ENCODE data around the gene PVR.

Gene PVR

GRCh38 chr19:44615863-44616247, 27.9 kb upstream of the PVR start:
- no peaks in the 10 kb centered on the region for H3K79me2 ChIP-seq (ENCODE audit: insufficient read depth, low read length)
- H3K4me3 ChIP-seq (ENCODE audit: low read depth in 1 of 2, low read length in 2 of 2): no peak overlapping the region
- H3K27ac ChIP-seq (ENCODE audit: low read length): no peak overlapping the region
- H3K36me3 ChIP-seq (ENCODE audit: insufficient read depth, low read length): no peaks in the 10 kb centered on the region
- H3K27me3 ChIP-seq (ENCODE audit: insufficient read depth, low read length, poor library complexity): peaks cover 5% of the 10 kb centered on the region
- TF ChIP-seq EZH2 (IDR thresholded peaks at IDR 0.05; ENCODE audit: borderline replicate concordance, low read depth, low read length, severe bottlenecking): no peak
- TF ChIP-seq, protein P1, sequence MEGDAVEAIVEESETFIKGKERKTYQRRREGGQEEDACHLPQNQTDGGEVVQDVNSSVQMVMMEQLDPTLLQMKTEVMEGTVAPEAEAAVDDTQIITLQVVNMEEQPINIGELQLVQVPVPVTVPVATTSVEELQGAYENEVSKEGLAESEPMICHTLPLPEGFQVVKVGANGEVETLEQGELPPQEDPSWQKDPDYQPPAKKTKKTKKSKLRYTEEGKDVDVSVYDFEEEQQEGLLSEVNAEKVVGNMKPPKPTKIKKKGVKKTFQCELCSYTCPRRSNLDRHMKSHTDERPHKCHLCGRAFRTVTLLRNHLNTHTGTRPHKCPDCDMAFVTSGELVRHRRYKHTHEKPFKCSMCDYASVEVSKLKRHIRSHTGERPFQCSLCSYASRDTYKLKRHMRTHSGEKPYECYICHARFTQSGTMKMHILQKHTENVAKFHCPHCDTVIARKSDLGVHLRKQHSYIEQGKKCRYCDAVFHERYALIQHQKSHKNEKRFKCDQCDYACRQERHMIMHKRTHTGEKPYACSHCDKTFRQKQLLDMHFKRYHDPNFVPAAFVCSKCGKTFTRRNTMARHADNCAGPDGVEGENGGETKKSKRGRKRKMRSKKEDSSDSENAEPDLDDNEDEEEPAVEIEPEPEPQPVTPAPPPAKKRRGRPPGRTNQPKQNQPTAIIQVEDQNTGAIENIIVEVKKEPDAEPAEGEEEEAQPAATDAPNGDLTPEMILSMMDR (IDR thresholded peaks at IDR 0.05; ENCODE audit: borderline replicate concordance, extremely low read depth, low read length, poor library complexity, severe bottlenecking): no peak
- DNase-seq: no peak
- H3K4me1 ChIP-seq (ENCODE audit: insufficient read depth, low read length): no peaks in the 10 kb centered on the region
- no peak overlapping the region for H3K4me2 ChIP-seq (ENCODE audit: insufficient read depth, low read length)
- H4K20me1 ChIP-seq (ENCODE audit: insufficient read depth, low read length): no peaks in the 10 kb centered on the region
- H3K9me3 ChIP-seq (ENCODE audit: insufficient read depth, low read length, severe bottlenecking): no peaks in the 10 kb centered on the region
- ATAC-seq (ENCODE audit: insufficient read depth, low read depth): no peak
- H2AFZ ChIP-seq (ENCODE audit: low read depth, low read length): no peak overlapping the region
- H3K9ac ChIP-seq (ENCODE audit: low read depth, low read length): no peak overlapping the region

GRCh38 chr19:44617110-44617880, 26.4 kb upstream of the PVR start:
- Histone ChIP-seq H3K27ac (ENCODE audit: low read length) (no peak overlapping the region), H3K9me3 (ENCODE audit: insufficient read depth, low read length, severe bottlenecking) (no peaks in the 10 kb centered on the region), H3K4me2 (ENCODE audit: insufficient read depth, low read length) (no peak overlapping the region), H3K36me3 (ENCODE audit: insufficient read depth, low read length) (no peaks in the 10 kb centered on the region), H4K20me1 (ENCODE audit: insufficient read depth, low read length) (no peaks in the 10 kb centered on the region), H3K79me2 (ENCODE audit: insufficient read depth, low read length) (no peaks in the 10 kb centered on the region), H3K27me3 (ENCODE audit: insufficient read depth, low read length, poor library complexity) (peaks cover 4% of the 10 kb centered on the region), H3K4me3 (ENCODE audit: low read depth in 1 of 2, low read length in 2 of 2) (no peak overlapping the region), H3K4me1 (ENCODE audit: insufficient read depth, low read length) (no peaks in the 10 kb centered on the region), H3K9ac (ENCODE audit: low read depth, low read length) (no peak overlapping the region), H2AFZ (ENCODE audit: low read depth, low read length) (no peak overlapping the region)
- ATAC-seq (ENCODE audit: insufficient read depth, low read depth) (no peak), DNase-seq (no peak)
- TF ChIP-seq, protein P1 (IDR thresholded peaks at IDR 0.05; ENCODE audit: borderline replicate concordance, extremely low read depth, low read length, poor library complexity, severe bottlenecking): no peak
- TF ChIP-seq EZH2 (IDR thresholded peaks at IDR 0.05; ENCODE audit: borderline replicate concordance, low read depth, low read length, severe bottlenecking): no peak

- Histone ChIP-seq H2AFZ (ENCODE audit: low read depth, low read length) (no peak overlapping the region), H3K4me3 (ENCODE audit: low read depth in 1 of 2, low read length in 2 of 2) (no peak overlapping the region), H3K4me2 (ENCODE audit: insufficient read depth, low read length) (no peak overlapping the region), H3K79me2 (ENCODE audit: insufficient read depth, low read length) (no peaks in the 10 kb centered on the region), H4K20me1 (ENCODE audit: insufficient read depth, low read length) (no peaks in the 10 kb centered on the region), H3K27me3 (ENCODE audit: insufficient read depth, low read length, poor library complexity) (no peaks in the 10 kb centered on the region), H3K27ac (ENCODE audit: low read length) (no peak overlapping the region), H3K9me3 (ENCODE audit: insufficient read depth, low read length, severe bottlenecking) (no peaks in the 10 kb centered on the region), H3K4me1 (ENCODE audit: insufficient read depth, low read length) (no peaks in the 10 kb centered on the region), H3K36me3 (ENCODE audit: insufficient read depth, low read length) (no peaks in the 10 kb centered on the region), H3K9ac (ENCODE audit: low read depth, low read length) (no peak overlapping the region)
- TF ChIP-seq, protein P1 (IDR thresholded peaks at IDR 0.05; ENCODE audit: borderline replicate concordance, extremely low read depth, low read length, poor library complexity, severe bottlenecking): no peak
- TF ChIP-seq EZH2 (IDR thresholded peaks at IDR 0.05; ENCODE audit: borderline replicate concordance, low read depth, low read length, severe bottlenecking): no peak
- ATAC-seq (ENCODE audit: insufficient read depth, low read depth) (no peak), DNase-seq (no peak)
Measured at GRCh38 chr19:44618640-44619357, 24.9 kb upstream of the PVR start.

All from DND-41 (cell line).